ENCODE results near the gene GRK1.

Gene GRK1

DNA sequence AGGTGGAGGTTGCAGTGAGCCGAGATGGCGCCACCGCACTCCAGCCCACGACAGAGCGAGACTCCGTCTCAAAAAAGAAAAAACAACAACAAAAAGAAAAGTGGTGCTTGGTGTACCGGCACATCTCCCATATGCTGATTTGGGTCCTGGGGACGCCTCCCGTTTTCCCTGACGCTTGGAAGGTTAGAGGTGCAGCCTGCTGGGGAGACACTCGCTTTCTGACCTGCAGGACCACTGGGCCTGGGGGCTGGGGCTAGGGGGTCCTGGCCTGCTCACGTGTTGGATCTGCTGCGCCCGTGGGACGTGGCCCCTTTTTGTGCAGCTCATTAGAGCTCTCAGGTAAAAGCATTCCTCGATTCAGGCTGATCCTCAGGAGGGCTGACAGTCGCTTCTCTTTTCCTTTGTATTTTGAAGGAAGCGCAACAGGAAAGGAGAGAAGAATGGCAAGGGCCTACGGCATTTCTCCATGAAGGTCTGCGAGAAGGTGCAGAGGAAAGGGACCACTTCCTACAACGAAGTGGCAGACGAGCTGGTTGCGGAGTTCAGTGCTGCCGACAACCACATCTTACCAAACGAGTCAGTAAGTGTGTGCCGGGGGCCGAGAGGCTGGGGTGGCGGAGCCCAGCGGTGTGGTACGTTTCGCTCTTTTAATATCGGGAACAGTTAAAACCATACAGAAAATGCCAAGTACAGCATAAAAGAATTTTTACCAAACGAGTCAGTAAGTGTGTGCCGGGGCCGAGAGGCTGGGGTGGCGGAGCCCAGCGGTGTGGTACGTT lies 34.1 kb upstream of the GRK1 start:
- DNase-seq, result no peak

DNA sequence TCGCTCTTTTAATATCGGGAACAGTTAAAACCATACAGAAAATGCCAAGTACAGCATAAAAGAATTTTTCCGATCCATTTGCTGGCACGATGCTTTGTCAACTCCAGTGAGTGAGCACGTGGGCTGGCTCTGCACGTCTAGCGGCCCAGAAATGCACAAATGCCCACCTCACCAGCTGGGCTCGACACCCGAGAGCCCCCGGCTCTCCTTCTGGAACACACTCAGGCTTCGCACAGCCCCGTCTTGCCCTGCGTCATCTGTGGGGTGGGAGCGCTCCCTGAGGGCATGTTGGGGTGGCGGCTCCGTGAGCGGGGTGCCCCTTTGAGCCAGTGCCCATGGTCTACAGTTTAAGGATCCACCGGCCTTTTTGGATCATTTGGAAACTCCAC lies 33.5 kb upstream of the GRK1 start:
- DNase-seq, result no peak

DNA sequence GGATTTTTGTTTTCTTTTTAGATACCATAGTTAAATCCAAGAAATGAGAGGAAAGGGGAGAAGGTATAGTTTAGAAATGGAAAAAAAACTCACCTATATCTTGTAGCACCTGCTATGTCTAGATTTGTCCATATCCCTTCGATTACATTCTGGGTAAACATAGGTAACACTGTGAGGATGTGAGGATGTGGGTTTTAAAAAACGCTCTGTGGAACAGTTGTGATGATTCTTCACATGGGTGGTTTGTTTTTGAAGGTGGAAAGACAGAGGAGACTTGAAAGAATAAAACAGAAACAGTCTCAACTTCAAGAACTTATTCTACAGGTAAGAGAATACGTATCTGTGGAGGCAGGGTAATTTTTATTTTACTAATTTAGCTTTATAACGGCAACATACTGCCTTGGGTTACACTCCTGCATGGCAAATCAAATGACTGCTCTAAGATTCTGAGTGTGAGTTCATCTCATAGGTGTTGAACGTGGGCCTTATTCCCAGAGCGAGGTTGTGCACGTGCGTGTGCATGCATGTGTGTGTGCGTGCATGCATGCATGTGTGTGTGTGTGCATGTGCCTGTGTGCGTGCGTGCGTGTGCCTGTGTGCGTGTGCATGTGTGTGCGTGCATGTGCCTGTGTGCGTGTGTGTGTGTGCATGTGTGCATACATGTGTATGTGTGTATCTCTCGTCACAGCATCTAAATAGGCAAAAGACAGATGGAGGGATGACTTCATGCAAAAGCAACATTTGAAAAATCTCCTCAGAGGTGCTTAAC lies 32.6 kb upstream of the GRK1 start:
- no peak for DNase-seq

DNA sequence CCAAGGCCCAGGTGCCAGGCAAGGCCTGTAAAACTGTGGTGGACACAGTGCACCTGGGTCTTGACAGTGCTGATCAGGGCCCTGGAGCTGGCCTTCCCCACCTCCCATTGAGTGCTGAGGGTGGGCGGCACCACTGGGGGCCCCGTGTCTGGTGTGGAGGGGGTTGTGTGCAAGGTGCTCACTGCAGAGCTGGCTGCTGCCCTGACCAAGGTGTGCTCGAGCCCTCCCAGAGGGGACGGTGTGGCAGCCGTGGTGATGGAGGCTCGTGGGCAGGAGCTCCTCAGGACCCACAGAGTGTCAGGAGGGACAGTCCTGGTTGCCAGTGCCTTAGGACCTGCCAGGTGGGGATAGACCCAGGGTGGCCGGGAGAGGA lies 32.0 kb upstream of the GRK1 start:
- no peak for DNase-seq

DNA sequence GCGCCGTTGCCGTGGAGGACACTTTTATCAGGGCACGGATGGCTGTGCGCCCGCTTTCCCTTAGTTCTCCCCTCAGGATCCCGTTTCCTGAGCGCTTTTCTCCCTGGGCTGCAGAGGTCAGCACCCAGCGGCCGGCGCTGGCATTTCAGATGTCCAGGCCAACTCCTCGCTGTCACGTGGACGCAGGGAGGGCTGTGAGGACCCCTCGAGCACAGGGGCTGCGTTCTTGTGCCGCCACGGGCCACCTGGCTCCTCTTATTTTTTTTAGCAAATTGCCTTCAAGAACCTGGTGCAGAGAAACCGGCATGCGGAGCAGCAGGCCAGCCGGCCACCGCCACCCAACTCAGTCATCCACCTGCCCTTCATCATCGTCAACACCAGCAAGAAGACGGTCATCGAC lies 31.3 kb upstream of the GRK1 start:
- DNase-seq, result no peak

DNA sequence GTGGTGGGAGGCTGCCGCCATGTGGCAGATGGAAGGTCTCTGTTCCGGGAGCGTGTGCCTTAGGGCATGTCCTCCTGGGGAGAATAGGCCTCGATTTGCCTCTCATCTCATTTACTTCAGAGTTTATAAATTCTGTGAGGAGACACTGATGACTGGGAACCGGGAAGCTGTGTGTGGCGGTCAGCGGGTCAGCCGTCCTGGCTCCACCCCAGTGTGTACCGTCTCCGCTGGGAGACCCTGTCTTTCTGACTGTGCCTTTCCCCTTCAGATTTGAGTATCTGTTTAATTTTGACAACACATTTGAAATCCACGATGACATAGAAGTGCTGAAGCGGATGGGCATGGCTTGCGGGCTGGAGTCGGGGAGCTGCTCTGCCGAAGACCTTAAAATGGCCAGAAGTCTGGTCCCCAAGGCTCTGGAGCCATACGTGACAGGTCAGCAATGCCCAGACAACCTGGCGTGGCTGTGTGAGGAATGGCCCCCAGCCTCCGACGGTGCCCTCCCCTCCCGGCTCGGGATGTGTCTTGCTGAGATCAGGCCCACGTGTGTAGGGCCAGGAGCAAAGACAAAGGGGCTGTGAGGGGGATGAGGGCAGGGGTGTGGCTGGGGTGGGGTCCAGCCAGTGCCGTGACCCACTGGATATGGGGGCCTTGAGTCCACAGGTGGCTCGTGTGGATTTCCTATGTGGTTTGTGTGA lies 30.6 kb upstream of the GRK1 start:
- no peak for DNase-seq

DNA sequence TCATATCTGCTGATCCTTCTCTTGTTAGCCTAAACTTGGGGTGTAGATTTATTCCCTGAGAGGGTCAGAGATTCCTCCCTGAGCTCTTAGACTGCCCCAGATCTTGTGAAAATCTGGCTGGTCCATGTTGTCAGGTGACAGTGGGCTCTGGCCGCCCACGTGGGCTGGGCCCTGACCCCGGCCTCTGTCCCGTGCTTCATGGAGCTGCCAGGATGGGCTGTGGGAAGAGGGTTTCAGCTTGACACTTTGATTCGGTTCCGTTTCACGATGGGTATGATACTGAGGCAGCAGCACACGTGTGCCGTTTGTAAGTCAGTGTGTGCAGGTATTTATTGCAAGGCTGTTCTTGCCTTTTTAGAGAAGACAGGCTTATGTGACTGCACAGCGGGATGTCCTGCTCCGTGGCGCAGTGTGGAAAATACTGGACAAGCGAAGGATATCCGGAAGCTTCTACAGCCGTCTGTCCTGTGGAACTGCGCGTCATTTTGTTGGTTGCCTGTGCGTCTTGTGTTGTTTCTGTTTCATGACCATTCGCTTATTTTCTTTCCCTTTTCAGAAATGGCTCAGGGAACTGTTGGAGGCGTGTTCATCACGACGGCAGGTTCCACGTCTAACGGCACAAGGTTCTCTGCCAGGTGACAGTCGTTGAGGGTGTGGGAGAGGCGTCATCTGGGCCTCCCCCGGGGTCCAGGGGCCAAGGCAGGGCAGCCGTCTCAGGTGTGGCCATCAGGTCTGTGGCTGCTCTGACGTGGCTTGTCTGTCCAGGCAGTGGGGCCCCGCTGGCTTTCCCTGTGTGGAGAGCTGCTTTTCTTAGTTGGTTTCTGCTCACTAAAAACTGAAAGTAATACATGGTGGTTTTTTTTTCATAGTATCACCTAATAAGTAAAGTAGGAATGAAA lies 29.5 kb upstream of the GRK1 start:
- no peak for DNase-seq

DNA sequence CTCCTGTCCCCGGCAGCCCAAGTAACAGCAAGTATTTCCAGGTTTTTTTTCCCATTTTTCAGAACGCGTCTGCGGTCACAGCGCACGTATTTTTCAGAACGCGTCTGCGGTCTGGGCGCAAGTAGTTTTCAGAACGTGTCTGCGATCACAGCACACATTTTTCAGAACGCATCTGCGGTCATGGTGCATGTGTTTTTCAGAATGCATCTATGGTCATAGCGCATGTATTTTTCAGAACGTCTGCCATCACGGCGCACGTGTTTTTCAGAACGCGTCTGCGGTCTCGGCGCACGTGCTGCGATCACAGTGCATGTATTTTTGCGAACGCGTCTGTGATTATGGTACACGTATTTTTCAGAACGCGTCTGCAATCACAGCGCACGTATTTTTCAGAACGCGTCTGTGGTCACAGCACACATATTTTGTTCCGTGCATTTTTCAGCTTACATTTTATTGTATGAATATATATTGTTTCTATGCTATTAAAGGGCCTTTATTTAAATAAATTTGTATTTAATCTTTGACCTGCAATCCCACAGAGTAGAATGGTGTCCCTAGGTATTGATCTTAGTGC lies 28.8 kb upstream of the GRK1 start:
- DNase-seq, result no peak

DNA sequence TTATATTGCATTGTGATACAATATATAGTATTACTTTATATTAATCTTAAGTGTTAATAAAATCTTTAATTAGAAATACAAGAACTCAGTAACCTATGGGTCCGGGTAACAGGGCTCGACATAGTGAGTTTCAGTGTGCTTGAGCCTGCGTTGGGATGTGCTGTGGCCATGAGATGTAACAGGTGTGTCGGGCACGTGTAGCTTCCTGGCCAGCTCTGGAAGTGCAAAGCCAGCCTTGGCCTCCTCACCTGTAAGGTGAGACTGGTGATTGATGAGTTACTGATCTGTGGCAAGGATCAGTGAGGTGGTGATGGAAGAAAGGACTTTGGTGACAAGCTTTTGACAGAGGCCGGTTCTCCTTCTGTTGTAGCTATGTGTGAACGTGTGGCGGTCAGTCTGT lies 28.2 kb upstream of the GRK1 start:
- DNase-seq, result no peak

DNA sequence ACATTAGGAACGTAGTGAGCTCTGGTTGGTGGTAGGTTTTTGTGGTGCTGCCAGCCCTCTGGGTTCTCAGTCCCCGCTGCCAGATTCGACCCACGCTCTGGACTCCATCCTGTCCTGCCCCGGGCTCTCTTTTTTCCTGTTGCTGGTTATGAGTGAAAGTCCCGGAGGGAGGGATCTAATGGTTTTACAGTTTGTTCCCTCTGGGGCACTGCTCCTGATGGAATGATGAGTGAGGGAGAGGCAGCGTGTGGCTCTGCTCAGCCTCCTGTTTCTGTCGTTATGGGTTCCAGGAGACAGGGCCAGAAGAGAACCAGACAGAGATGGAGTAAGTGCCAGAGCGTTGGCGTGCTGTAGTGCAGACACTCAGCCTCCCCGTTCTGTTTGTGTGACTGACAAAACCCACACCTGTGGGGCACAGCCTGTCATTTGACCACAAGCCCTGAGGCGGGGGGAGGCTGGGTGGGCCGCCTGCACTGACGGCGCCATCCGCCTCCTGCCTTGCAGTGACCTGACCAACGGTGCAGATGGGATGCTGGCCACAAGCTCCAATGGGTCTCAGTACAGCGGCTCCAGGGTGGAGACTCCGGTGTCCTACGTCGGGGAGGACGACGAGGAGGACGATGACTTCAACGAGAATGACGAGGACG lies 27.3 kb upstream of the GRK1 start:
- DNase-seq, result no peak

DNA sequence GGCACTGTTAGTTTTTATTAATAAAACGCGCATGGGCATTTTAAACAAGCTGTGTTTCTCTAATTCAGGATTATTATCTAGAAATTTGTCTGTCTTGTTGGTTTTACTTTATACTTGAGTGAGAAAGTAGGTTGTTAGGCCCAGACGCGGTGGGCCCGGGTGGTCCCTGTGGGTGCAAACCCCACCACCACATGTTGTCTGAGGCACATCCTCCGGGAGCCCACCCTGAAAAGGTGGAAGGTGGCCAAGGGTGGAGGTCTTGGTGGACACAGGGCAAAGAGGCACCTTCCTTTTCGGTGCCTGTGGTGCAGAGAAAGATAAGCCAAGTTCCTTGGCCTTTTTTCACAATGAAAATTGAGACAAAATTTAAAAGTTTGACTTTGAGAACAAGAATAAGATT lies 25.6 kb upstream of the GRK1 start:
- no peak for DNase-seq

DNA sequence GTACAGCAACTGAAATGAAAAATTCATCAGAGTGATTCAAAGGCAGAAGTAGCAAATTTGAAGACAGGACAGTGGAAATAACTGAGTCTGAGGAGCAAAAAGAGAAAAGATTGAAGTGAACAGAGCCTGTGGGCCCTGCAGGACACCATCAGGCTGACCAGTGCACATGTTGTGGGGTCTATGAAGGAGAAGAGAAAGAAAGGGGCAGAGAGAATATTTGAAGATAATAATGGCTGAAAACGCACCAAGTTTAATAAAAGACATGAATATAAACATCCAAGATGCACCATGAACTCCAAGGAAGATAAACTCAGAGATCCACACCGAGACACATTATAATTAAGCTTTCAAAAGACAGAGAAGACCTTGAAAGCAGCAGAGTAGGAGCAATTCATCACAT lies 24.5 kb upstream of the GRK1 start:
- no peak for DNase-seq

DNA sequence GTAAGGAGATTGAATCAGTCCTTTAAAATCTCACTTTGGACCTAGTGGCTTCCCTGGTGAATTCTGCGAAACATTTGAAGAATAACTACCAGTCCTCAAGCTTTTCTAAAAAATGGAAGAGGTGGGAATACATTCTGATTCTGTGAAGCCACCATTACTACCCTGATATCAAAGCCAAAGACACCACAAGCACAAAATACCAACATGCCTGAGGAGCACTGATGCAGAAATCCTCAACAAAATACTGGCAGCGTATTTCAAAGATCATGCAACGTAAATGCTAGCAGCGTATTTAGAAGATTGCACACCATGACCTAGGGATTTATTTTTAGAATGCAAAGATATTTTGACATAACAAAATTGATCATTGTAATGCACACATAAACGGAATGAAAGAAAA lies 23.4 kb upstream of the GRK1 start:
- no peak for DNase-seq

DNA sequence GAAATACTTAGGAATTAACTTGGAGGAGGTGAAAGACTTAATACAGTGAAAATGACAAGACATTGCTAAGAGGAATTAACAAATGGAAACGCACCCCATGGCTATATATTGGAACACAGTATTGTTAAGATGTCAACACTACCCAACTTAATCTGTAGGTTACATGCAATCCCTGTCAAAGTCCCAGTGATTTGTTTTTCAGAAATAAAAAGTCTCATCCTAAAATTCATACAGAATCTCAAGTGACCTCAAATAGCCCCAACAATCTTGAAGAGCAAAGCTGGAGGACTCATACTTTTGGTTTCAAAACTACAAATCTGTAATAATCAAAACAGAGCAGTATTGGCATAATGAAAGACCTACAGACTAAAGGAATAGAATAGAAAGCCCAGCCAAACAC lies 22.2 kb upstream of the GRK1 start:
- DNase-seq, result no peak

DNA sequence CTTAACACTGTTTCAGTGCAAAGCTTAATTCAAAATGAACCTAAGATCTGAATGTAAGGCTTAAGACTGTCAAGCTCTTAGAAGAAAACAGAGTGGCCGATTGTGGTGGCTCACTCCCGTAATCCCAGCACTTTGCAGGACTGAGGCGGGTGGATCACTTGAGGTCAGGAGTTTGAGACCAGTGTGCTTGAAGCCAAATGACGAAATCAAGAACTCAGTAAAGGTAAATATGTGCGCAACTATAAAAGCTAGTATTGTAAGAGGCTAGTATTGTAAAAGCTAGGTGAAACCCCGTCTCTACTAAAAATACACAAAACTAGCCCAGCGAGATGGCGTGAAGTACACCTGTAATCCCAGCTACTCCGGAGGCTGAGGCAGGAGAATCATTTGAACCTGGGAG lies 21.7 kb upstream of the GRK1 start:
- no peak for DNase-seq

DNA sequence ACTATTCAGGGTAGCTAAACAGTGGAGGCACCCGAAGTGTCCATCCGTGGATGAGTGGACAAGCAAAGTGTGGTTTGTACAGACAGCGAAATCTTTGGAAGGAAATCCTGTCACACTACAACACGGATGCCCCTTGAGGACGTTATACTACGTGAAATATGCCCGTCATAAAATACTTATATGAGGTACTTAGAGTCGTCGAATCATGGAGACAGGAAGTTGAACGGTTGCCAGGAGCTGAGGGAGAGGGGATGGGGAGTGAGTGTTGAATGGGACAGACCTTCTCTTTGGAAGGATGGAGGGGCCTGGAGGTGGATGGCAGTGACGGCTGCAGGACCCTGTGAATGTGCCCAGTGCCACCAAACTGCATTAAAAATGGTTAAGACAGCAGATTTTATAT lies 20.6 kb upstream of the GRK1 start:
- no peak for DNase-seq

DNA sequence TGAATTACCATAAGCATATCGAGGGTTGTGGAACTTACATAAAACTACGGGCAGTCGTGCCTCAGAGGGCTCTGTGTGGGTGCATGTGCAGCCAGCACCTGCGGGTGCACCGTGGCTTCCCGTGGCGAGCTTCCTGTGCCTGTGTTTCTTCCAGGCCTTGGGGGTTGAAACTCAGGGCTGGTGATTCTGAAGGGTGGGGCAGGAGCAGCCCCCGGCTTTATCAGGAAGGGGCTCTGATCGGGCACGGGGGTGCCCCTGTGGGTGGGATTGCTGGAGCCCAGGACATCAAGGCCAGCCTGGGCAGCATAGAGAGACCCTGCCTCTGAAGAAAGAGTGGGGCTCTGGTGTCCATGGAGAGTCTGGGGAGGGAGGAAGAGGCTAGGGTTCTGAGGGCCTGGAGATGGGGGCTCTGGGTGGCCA lies 20.1 kb upstream of the GRK1 start:
- DNase-seq, result no peak

DNA sequence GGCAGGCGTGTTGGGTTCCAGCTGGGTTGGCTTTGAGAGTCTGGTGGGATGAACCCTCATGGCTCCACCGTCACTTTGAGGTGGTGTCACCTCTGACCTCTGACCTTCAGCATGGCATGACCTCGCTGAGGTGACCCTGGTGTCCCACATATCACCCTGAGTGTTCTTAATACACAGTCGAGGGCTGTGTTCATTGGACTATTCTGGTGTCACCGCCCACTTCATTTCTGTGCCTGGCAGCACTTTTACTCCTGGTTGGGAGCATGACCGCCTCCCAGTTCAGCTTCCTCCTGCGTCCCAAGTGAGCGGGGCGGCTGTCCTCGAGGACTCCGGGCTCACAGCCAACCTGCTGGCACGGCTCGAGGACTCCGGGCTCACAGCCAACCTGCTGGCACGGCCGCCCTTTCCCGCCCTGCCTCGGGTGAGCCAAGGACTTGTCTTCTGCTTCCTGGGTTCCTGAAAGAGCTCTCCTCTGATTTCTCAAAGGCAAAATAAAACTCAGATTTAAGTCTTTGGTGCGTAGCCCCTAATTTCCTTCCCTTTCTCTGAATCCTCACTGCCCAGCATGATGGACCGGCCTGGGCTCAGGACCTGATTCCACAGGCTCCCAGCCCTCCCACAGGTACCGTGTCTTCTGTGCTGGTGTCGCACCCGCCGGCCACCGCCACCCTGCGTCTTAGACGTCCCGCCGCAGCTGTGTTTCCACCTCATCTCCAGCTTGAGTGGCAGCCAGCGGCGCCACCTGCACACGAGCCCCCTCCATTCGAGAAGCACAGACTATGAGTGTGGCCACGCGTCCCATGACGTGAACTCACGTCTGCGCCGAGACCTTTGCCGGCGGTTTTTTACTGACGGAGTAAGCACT lies 19.4 kb upstream of the GRK1 start:
- DNase-seq, result peak; percentile 77

DNA sequence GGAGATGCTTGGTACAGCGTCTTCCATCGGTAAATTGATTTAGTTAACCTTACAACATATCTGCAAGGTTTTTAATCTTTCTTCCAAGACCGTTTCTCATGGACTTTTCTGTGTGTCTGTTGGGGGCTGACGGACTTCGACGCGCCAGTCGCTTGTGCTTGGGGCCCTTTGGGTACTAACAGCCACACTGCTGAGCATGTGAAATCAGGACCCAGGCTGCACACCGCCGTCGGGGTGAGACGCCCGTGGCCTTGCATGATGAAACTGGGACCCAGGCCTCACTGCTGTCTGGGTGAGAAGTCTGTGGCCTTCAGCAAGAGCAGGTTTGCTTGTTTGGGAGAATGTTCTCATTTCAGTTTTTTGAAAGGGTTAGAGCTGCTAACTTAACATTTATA lies 18.8 kb upstream of the GRK1 start:
- no peak for DNase-seq

DNA sequence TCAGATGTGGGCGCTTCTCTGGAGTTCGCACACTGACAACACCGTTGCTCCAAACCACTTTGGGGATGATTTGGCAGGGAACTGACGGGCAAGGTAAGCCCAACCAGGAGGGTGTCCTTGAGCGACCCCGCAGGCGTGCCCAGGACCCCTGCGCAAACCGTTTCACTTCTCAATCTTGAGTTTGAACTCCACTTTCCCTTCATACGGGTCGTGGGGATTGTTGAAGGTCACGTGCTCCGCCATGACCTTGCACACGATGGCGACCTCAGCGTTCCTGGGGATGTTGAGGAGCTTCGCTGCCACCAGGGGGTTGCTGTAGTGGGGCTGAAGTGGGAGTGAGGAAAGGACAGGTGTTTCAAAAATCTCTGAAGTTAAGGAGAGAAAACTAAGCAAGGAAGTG lies 17.8 kb upstream of the GRK1 start:
- no peak for DNase-seq

DNA sequence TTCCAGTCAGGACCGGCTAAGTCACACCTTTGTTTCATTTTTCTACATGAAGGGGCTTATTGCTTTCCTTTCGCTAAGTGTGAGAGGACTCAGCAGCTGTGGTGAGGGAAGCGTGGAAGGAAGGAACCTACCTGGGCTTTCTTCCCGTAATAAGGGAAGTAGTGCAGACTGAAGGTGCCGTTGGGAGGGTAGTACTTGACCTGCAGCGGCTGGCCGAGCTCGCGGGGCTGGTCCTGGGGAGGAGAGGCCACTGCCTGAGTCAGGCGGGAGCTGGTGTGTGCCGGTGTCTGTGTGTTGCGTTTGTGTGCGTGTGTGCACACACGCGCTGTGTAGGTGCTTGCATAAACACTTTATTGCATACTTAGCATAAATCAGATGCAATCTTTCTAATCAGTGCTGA lies 16.7 kb upstream of the GRK1 start:
- DNase-seq, result no peak

All from NCI-H2029 (cell line).